IMR-90 (cell line): ENCODE data around the gene SMIM31. TPM values are rescaled to one million over a fixed set of nuclear protein-coding genes. Genes with fewer than 3 reads are reported as not detected.

Experiments used
- ATAC-seq: fragments of 200-7000 bp; cut with Tn5 transposase; 2 replicates; pipeline ENCODE4 v1.9.1; 2020; ENCODE audit warnings: low read depth, mild to moderate bottlenecking, moderate library complexity
- BruUV-seq: library from RNA; stranded (reverse); fragments of 400-500 nt; replicated peaks from 2 replicates; lab custom pipeline; 2021; lab: Mats Ljungman, UMichigan
- CTCF ChIA-PET: fragments of 300-600 bp; formaldehyde crosslinking; extraction: SDS; loops from one replicate; lab custom pipeline; 2021; ENCODE audit warnings: antibody characterized with exemption; lab: Yijun Ruan, JAX
- POLR2A ChIA-PET: fragments of 300-600 bp; sonication (Branson Sonifier 250); formaldehyde crosslinking; loops from one replicate; lab custom pipeline; 2022; ENCODE audit warnings: antibody characterized with exemption; ENCODE audit not compliant: unreplicated experiment; lab: Charles Lee
- DNase-seq: peaks from one replicate; pipeline ENCODE4 v3.0.0; 2013
- H2AFZ ChIP-seq: replicated peaks from 2 replicates; pipeline ENCODE3; 2013; ENCODE audit warnings: low read length, mild to moderate bottlenecking; ENCODE audit not compliant: poor library complexity
- H2AK5ac ChIP-seq: 2 replicates; pipeline ENCODE4 v1.6.1; 2013; ENCODE audit warnings: low read depth, low read length, inconsistent platforms
- H2AK9ac ChIP-seq: replicated peaks from 2 replicates; pipeline ENCODE3; 2013; ENCODE audit warnings: mild to moderate bottlenecking, low read depth, low read length, moderate library complexity; ENCODE audit not compliant: poor library complexity
- H2BK120ac ChIP-seq: 2 replicates; pipeline ENCODE4 v1.6.1; 2013; ENCODE audit warnings: low read depth, low read length, inconsistent platforms
- H2BK15ac ChIP-seq: 3 replicates; pipeline ENCODE4 v1.6.1; 2013; ENCODE audit warnings: low read depth, low read length, inconsistent platforms
- H2BK20ac ChIP-seq: 2 replicates; pipeline ENCODE4 v1.6.1; 2013; ENCODE audit warnings: low read depth, mild to moderate bottlenecking, inconsistent platforms, low read length, moderate library complexity
- H2BK5ac ChIP-seq: 2 replicates; pipeline ENCODE4 v1.6.1; 2013; ENCODE audit warnings: mild to moderate bottlenecking, low read depth, low read length, inconsistent platforms; ENCODE audit not compliant: poor library complexity, severe bottlenecking
- H3K14ac ChIP-seq: replicated peaks from 2 replicates; pipeline ENCODE4 v1.6.1; 2013; ENCODE audit warnings: low read depth, low read length, inconsistent platforms
- H3K18ac ChIP-seq: 2 replicates; pipeline ENCODE4 v1.6.1; 2013; ENCODE audit warnings: low read depth, low read length, control low read depth
- H3K23ac ChIP-seq: 2 replicates; pipeline ENCODE4 v1.6.1; 2013; ENCODE audit warnings: low read depth, low read length, inconsistent platforms
- H3K27ac ChIP-seq: 2 replicates; pipeline ENCODE4 v1.5.1; 2013; ENCODE audit warnings: mild to moderate bottlenecking, control low read depth, low read length; ENCODE audit not compliant: insufficient read depth
- H3K27me3 ChIP-seq: 2 replicates; pipeline ENCODE4 v1.6.1; 2013; ENCODE audit warnings: low read length; ENCODE audit not compliant: control insufficient read depth, insufficient read depth
- H3K36me3 ChIP-seq: 2 replicates; pipeline ENCODE4 v1.6.1; 2013; ENCODE audit warnings: low read length, mixed read lengths; ENCODE audit not compliant: control insufficient read depth, insufficient read depth
- H3K4ac ChIP-seq: 2 replicates; pipeline ENCODE4 v1.6.1; 2013; ENCODE audit warnings: low read depth, low read length, inconsistent platforms
- H3K4me1 ChIP-seq: 2 replicates; pipeline ENCODE4 v1.6.1; 2013; ENCODE audit warnings: low read length, mixed read lengths; ENCODE audit not compliant: control insufficient read depth, insufficient read depth
- H3K4me2 ChIP-seq: 2 replicates; pipeline ENCODE4 v1.6.1; 2013; ENCODE audit warnings: low read depth, mild to moderate bottlenecking, control low read depth, low read length, moderate library complexity
- H3K4me3 ChIP-seq: 2 replicates; pipeline ENCODE4 v1.5.1; 2013; ENCODE audit warnings: low read depth, mild to moderate bottlenecking, control low read depth, low read length, moderate library complexity; ENCODE audit not compliant: insufficient read depth
- H3K56ac ChIP-seq: 2 replicates; pipeline ENCODE4 v1.6.1; 2013; ENCODE audit warnings: low read length, inconsistent platforms; ENCODE audit not compliant: insufficient read depth; ENCODE audit errors: extremely low read depth
- H3K79me1 ChIP-seq, 2 experiments: 2 replicates each; pipeline ENCODE4 v1.6.1; 2013; ENCODE audit warnings: low read length in 2 of 2, inconsistent platforms in 1 of 2, low read depth in 1 of 2
- H3K9ac ChIP-seq: 2 replicates; pipeline ENCODE4 v1.6.1; 2013; ENCODE audit warnings: low read depth, low read length, control low read depth
- H3K9me1 ChIP-seq: 2 replicates; pipeline ENCODE4 v1.6.1; 2013; ENCODE audit warnings: low read length, inconsistent platforms; ENCODE audit not compliant: insufficient read depth
- H3K9me3 ChIP-seq: 2 replicates; pipeline ENCODE4 v1.6.1; 2013; ENCODE audit warnings: low read length; ENCODE audit not compliant: control insufficient read depth, insufficient read depth
- H4K20me1 ChIP-seq: 2 replicates; pipeline ENCODE4 v1.6.1; 2013; ENCODE audit warnings: low read length, inconsistent platforms; ENCODE audit not compliant: insufficient read depth
- H4K5ac ChIP-seq: 2 replicates; pipeline ENCODE4 v1.6.1; 2013; ENCODE audit warnings: mild to moderate bottlenecking, low read depth, low read length, control low read depth
- H4K8ac ChIP-seq, 2 experiments: 2 replicates each; pipeline ENCODE4 v1.6.1; 2013; ENCODE audit warnings: low read depth in 2 of 2, low read length in 2 of 2, control low read depth in 1 of 2, inconsistent platforms in 1 of 2
- H4K91ac ChIP-seq: 2 replicates; pipeline ENCODE4 v1.6.1; 2013; ENCODE audit warnings: low read depth, low read length, inconsistent platforms; ENCODE audit not compliant: insufficient read depth
- BHLHE40 ChIP-seq: fragments of 150-350 bp; IDR thresholded peaks from 2 replicates; pipeline ENCODE4 v1.6.1; 2016; ENCODE audit warnings: mild to moderate bottlenecking, low read depth, low read length
- FOS ChIP-seq: fragments of 150-350 bp; IDR thresholded peaks from 2 replicates; pipeline ENCODE4 v1.6.1; 2016; ENCODE audit warnings: low read depth, low read length
- MXI1 ChIP-seq: IDR thresholded peaks from 2 replicates; pipeline ENCODE4 v1.6.1; 2012; ENCODE audit warnings: low read depth, mild to moderate bottlenecking, low read length, moderate library complexity, borderline replicate concordance
- POLR2A ChIP-seq: IDR thresholded peaks from 2 replicates; pipeline ENCODE4 v1.6.1; 2012; ENCODE audit warnings: mild to moderate bottlenecking, low read depth, low read length
- USF2 ChIP-seq: fragments of 150-350 bp; IDR thresholded peaks from 2 replicates; pipeline ENCODE4 v1.6.1; 2017; ENCODE audit warnings: mild to moderate bottlenecking, antibody characterized with exemption, low read length, low read depth
- WGBS, 2 experiments: methylation state at CpG; one replicate each; pipeline versions ENCODE4 v1.1.5 to v1.1.7; 2013; ENCODE audit warnings: missing lambda C conversion rate in 2 of 2; ENCODE audit not compliant: insufficient read length in 1 of 2; ENCODE audit errors: extremely low coverage in 2 of 2; 5-methylcytosine and 5-hydroxymethylcytosine counted together
- dilution Hi-C: fragments of 300-500 bp; cut with HindIII; formaldehyde crosslinking; loops from one replicate; pipeline ENCODE4 v1.14.3; 2018; ENCODE audit warnings: low sequenced_read_pairs; ENCODE audit not compliant: unreplicated experiment
- in situ Hi-C: fragments of 300-500 bp; cut with MboI; formaldehyde crosslinking; loops from 3 replicates; pipeline ENCODE4 v1.14.3; 2019; ENCODE audit warnings: low sequenced_read_pairs, inconsistent platforms, mixed read lengths
- intact Hi-C: fragments of 100-400 bp; cut with micrococcal nuclease; formaldehyde crosslinking; loops from 2 replicates; pipeline ENCODE4 v1.10.0; 2022
- polyA plus RNA-seq, 3 experiments: library from polyadenylated mRNA; depleted of rRNA; stranded (reverse); fragments of >200 nt; gene quantifications; 2 replicates each; pipeline ENCODE4 v1.2.3, GENCODE V29; 2012; ENCODE audit warnings: low replicate concordance in 1 of 3
- total RNA-seq: library from RNA; depleted of rRNA; stranded (reverse); fragments of >200 nt; gene quantifications from 2 replicates; pipeline ENCODE4 v1.2.3, GENCODE V29; 2012
- TF ChIP-seq, protein P1 (sequence below): conservative IDR thresholded peaks from 2 replicates; pipeline ENCODE4 v1.5.1; 2012; ENCODE audit warnings: mild to moderate bottlenecking, low read depth, low read length, improper control_type of control experiment

SMIM31 gene
- total and polyA plus RNA-seq, 2 of the 4 experiments (the other 2 are of a cell fraction): not detected

DNA sequence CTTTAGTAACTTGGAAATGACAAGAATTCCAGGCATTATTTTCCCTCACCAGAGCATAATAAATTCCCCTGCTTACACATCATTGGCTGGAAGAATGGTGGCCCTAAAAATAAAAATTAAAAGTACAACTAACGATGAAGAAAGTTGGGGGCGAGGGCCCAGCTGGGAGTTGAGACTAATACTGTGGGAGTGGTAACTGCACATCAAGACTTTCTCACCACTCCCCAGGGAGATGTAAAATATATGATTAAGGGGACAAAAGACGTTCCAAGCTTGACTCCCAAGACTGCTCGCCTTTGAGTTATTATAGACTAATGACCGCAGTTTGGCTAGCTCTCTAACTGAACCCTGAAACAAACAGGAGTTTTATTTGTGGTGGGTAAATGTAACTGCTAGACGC, 30.0 kb downstream of the SMIM31 start:
- H3K4me3 ChIP-seq: no peak overlapping the region

More for the DNA sequence above, 30.0 kb downstream of the SMIM31 start:
- H2BK120ac ChIP-seq: no peak overlapping the region
- no peak overlapping the region for H3K4ac ChIP-seq
- no peak overlapping the region for H3K56ac ChIP-seq
- ChIA-PET POLR2A (no interaction called here), CTCF (no interaction called here)
- no peaks in the 10 kb centered on the region for H3K4me1 ChIP-seq
- H3K9me1 ChIP-seq: no peaks in the 10 kb centered on the region
- H2AK5ac ChIP-seq: no peak overlapping the region
- H2AK9ac ChIP-seq: no peak overlapping the region
- no peak overlapping the region for H4K5ac ChIP-seq
- H3K9ac ChIP-seq: no peak overlapping the region
- H2BK15ac ChIP-seq: no peak overlapping the region
- no peak overlapping the region for H2AFZ ChIP-seq
- in situ Hi-C loops (no loop called here), intact Hi-C loops (no loop called here), dilution Hi-C loops (no loop called here)
- H4K8ac ChIP-seq: no peak overlapping the region
- no peak overlapping the region for H3K27ac ChIP-seq
- no peak overlapping the region for H4K91ac ChIP-seq
- H3K36me3 ChIP-seq: no peaks in the 10 kb centered on the region
- H2BK5ac ChIP-seq: no peak overlapping the region
- no peaks in the 10 kb centered on the region for H4K20me1 ChIP-seq
- no peak overlapping the region for H3K18ac ChIP-seq
- no TSS peak for BruUV-seq
- H3K9me3 ChIP-seq: no peaks in the 10 kb centered on the region
- no peaks in the 10 kb centered on the region for H3K27me3 ChIP-seq
- no peak overlapping the region for H2BK20ac ChIP-seq
- WGBS, 2 experiments: no CpG with 5 or more reads among the region's 6 CpGs
- no peak overlapping the region for H3K14ac ChIP-seq
- H3K4me2 ChIP-seq: no peak overlapping the region
- no peak for TF ChIP-seq USF2
- TF ChIP-seq, protein P1, sequence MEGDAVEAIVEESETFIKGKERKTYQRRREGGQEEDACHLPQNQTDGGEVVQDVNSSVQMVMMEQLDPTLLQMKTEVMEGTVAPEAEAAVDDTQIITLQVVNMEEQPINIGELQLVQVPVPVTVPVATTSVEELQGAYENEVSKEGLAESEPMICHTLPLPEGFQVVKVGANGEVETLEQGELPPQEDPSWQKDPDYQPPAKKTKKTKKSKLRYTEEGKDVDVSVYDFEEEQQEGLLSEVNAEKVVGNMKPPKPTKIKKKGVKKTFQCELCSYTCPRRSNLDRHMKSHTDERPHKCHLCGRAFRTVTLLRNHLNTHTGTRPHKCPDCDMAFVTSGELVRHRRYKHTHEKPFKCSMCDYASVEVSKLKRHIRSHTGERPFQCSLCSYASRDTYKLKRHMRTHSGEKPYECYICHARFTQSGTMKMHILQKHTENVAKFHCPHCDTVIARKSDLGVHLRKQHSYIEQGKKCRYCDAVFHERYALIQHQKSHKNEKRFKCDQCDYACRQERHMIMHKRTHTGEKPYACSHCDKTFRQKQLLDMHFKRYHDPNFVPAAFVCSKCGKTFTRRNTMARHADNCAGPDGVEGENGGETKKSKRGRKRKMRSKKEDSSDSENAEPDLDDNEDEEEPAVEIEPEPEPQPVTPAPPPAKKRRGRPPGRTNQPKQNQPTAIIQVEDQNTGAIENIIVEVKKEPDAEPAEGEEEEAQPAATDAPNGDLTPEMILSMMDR: no peak
- no peak for TF ChIP-seq POLR2A
- TF ChIP-seq BHLHE40: no peak
- TF ChIP-seq MXI1: no peak
- TF ChIP-seq FOS: no peak
- no peaks in the 10 kb centered on the region for H3K79me1 ChIP-seq
- ATAC-seq (no peak), DNase-seq (no peak)
- H3K23ac ChIP-seq: no peak overlapping the region
